NCI-H345 treated with DMSO at 0.1 percent for 48 hours (cell line): Measurements from ENCODE around the gene MTA1.

Source experiments
- DNase-seq: peaks from one replicate; lab custom pipeline; 2025; ENCODE audit not compliant: unreplicated experiment; lab: John Stamatoyannopoulos, UW

Gene MTA1

DNA sequence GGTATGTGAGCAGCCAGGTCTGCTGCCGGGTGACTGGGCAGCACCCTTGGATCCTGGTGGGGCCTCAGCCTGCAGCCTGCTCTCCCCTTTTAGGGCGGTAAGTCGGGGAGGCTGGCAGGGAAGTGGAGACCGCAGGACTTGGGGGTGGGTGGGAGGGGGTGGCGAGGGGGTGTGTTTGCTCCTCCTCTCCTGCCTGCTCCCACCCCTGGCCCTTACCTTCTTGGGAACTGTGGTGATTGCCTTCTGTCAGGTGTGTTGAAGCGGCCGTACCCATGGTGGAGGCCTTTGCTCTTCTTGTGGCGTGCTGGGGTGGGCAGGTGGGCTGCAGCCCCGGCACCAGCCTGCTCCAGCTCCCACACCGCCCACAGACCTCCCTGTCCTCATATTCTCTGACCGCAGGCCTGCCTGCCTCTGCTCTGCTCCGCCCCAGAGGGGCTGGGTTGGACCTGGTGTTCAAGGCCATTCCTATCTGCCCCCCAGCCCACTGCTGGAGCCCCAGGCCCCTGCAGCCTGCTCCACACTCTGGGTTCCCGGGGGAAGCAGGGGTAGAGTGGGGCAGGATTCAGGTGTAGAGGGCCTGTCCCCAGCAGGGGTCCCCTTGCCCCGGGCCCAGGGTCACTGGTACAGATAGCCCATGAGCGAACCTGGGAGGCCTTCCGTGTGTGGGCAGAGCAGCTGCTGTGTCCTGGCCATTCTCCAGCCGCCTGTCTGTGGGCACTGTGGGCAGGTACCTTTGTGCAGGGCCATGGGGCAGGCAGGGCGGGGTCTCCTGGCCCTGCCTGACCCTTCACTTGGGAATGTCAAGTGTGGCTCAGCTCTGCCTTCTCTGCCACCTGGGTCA, 76.6 kb downstream of the MTA1 start:
- no peak for DNase-seq

- no peak for DNase-seq
Observed at GRCh38 chr14:105496831-105497591, 77.4 kb downstream of the MTA1 start.

- DNase-seq: peak; percentile 87
Observed at GRCh38 chr14:105497671-105498429, 78.2 kb downstream of the MTA1 start.

- no peak for DNase-seq
Observed at GRCh38 chr14:105498430-105499255, 79.0 kb downstream of the MTA1 start.

GRCh38 chr14:105499256-105500035, 79.8 kb downstream of the MTA1 start:
- no peak for DNase-seq

DNA sequence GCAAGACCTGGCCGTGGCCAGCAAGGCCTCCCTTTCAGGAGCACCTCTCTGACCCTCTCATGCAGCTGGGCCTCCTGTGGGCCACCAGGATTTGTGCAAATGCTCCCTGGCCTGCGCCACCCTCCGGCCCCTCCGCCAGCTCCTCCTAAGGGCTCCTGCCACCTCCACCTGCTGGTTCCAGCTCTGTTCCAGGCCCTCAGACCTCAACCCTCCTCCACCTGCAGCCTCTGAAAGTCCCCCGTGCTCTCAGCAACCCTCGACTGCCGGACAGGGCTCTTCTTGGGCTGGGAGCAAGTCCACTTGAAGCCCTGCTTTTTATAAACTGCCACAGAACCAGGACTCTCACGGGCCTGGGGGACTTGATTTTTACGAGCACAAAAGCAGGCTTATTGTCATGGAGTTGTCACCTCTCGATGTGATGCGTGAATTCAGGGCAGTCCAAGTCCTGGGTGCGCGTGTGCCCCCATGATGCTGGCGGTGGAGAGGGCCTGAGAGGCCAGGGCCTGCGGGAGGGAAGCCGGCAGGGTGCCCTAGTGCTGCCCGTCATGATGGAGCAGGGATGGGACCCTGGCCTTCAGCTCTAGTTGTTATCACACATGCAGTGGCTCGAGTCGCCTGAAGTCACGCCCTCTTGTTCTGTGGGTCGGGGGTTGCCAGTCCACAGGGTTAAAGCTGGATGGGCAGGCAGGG, 80.6 kb downstream of the MTA1 start:
- DNase-seq: no peak

GRCh38 chr14:105500726-105501101, 81.1 kb downstream of the MTA1 start:
- DNase-seq: no peak

- DNase-seq: no peak
Observed at GRCh38 chr14:105501504-105502291, 82.1 kb downstream of the MTA1 start.

- DNase-seq: no peak
Observed at GRCh38 chr14:105502446-105503295, 83.0 kb downstream of the MTA1 start.

- DNase-seq: no peak
Observed at GRCh38 chr14:105503296-105503640, 83.6 kb downstream of the MTA1 start.

DNA sequence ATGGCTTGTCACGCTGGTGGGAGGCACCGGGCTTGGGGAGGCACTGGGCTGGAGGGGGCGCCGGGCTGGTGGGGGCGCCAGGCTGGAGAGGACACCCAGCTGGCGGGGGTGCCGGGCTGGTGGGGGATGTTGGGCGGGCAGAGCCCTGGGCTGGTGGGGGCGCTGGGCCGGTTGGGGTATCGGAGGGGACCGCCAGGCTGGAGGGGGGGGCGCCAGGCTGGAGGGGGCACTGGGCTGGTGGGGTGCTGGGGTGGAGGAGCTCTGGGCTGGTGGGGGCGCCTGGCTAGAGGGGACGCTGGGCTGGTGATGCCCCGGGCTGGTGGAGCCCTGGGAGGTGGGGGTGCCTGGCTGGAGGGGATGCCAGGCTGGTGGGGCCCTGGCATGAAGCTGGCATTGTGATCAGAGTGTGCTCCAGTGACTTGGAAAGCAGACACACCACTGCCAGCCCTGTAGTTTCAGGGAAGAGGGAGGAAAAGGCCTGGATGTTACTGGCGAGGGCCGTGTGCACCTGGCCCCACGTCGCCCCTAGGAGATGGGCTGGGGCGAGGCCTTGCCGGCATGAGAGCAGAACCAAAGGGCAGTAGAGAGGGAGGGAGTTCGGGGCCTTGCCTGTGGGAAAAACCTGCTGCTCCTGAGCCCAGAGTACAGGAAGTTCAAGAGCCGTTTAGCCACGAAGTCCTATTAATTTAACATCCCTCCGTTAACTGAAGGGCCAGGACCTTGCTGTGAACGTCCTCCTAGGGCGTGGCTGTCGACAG, 84.5 kb downstream of the MTA1 start:
- no peak for DNase-seq

- DNase-seq: no peak
Observed at GRCh38 chr14:105505101-105505500, 85.5 kb downstream of the MTA1 start.

DNA sequence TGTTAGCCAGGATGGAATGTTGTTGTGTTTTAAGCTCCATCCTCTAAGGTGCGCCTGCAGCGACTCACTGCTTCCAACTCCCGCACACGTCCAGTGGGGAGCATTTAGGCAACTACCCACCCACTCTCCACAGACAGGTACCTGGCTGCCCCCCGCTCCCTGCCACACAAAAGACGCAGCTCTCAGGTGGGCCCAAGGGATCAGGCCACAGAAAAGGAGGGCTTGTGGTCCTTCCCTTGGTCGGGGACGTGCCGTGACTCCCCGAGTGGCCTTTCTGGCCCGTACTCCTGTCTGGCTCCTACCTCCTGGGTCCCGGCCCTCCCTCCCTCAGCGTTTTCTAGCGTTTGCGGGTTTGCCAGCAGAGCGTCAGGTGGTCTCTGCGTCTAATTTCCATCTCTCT, 87.6 kb downstream of the MTA1 start:
- DNase-seq: no peak

GRCh38 chr14:105508069-105508468, 88.4 kb downstream of the MTA1 start:
- DNase-seq: no peak

DNA sequence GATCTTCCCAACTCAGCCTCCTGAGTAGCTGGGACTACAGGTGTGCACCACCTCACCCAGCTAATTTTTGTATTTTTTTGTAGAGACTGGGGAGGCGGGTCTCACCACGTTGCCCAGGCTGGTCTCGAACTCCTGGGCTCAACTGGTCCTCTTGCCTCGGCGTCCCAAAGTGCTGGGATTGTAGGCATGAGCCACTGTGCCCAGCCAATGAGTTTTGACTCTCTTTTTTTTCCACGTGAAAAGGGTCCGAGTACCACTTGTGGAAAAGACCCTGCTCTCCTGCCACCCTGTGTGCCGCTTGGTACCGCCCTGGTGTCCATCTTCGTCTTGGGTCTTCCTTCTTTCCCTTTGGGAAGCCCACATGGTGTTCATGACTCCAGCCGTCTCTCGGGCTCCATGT, 89.0 kb downstream of the MTA1 start:
- no peak for DNase-seq

DNA sequence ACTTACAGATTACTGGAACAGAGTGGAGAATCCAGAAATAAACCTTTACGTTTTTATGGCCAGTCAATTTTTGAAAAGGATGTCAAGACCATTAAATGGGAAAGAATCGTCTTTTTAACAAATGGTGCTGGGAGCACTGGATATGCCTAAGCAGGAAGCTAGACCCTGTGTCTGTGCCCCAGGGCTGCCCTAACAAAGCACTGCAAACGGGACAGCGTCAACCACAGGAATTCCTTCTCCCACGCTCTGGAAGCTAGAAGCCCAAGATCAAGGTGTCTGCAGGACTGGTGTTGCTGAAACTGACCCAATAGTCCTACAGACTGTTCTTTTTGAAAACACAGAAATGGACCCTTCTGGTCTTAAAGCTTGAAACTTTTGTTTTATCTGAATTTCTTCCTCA, 97.5 kb downstream of the MTA1 start:
- DNase-seq: no peak
